Suprapubic skin (tissue), 4 donors: ENCODE results near the gene SMARCC1. TPM values are rescaled to one million over a fixed set of nuclear protein-coding genes. Genes with fewer than 3 reads are reported as not detected.

Experiments
- DNase-seq, 2 donors: peaks; one replicate each; pipeline ENCODE4 v3.0.0-alpha.2; 2019; ENCODE audit warnings: low spot score in 2 of 2
- H3K27ac ChIP-seq: fragments of 200-600 bp; sonication (generic); one replicate; pipeline ENCODE4 v1.5.1; 2019
- H3K27me3 ChIP-seq: fragments of 200-600 bp; sonication (generic); one replicate; pipeline ENCODE4 v1.5.1; 2019
- H3K36me3 ChIP-seq: fragments of 200-600 bp; sonication (generic); one replicate; pipeline ENCODE4 v1.5.1; 2019
- H3K4me1 ChIP-seq: fragments of 200-600 bp; sonication (generic); one replicate; pipeline ENCODE4 v1.5.1; 2019
- H3K4me3 ChIP-seq: fragments of 200-600 bp; sonication (generic); one replicate; pipeline ENCODE4 v1.5.1; 2019; ENCODE audit warnings: mild to moderate bottlenecking
- H3K9me3 ChIP-seq: fragments of 200-600 bp; sonication (generic); one replicate; pipeline ENCODE4 v1.5.1; 2019
- CTCF ChIP-seq, 2 donors: fragments of 200-600 bp in 1 of 2; fragments of 450-650 bp in 1 of 2; sonication (generic) in 1 of 2; IDR thresholded peaks; one replicate each; pipeline ENCODE4 v1.5.1; 2016 to 2019; ENCODE audit warnings: antibody characterized with exemption in 2 of 2, mild to moderate bottlenecking in 1 of 2, moderate library complexity in 1 of 2
- EP300 ChIP-seq: sonication (generic); formaldehyde crosslinking; IDR thresholded peaks from one replicate; pipeline ENCODE4 v1.6.1; 2017; ENCODE audit warnings: antibody characterized with exemption
- POLR2A ChIP-seq, 2 donors: fragments of 450-650 bp; IDR thresholded peaks; one replicate each; pipeline ENCODE4 v1.6.1; 2017; ENCODE audit warnings: antibody characterized with exemption in 2 of 2, mild to moderate bottlenecking in 2 of 2, moderate library complexity in 2 of 2
- POLR2AphosphoS5 ChIP-seq, 3 donors: sonication (generic); formaldehyde crosslinking; IDR thresholded peaks; one replicate each; pipeline ENCODE4 v1.6.1; 2017; ENCODE audit warnings: antibody characterized with exemption in 3 of 3
- WGBS: methylation state at CpG from one replicate; pipeline ENCODE4 v1.1.5; 2018; 5-methylcytosine and 5-hydroxymethylcytosine counted together
- total RNA-seq, 4 donors: library from RNA; depleted of rRNA; stranded (reverse); fragments of >200 nt; gene quantifications; one replicate each; pipeline ENCODE4 v1.1.0, GENCODE V29; 2016

SMARCC1 gene
- total RNA-seq, 4 donors from 2014 or later: 41.0 to 75.5 (median 58.1) TPM

DNA sequence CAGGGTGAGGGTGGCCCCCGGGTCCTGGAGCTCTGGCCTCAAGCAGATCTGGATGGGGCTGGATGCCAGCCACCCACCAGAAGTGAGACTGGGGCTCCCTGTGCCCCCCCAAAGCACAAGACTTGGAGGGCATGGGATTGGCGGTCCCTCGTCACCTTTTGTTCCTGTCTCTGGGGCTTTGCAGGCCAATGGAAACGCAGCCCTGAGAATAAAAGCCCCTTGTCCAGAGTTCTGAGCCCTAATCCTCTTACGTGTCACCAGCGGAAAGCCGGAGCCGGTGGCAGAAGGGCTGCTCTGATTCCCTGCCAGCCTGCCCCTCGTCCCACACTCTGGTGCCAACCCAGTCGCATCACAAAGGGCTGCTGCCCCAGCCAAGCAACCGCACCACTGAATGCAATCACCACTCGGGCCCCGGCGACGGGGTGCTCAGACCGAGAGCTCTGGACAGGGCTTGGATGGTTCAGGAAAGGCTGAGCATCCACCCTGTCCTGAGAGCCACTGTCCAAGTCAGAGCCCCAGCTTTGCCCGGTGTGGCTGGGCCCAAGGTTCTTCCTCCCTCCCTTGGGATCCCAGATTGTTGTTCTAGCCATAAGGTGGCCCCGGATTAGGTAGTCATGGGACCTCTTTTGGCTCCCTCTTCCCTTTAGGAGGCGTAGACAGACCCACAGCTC, 245.3 kb downstream of the SMARCC1 start:
- WGBS: 92% methylated on average over 11 of the region's 19 CpGs
- no peak for DNase-seq
- Histone ChIP-seq H3K36me3 (no peaks in the 10 kb centered on the region), H3K27me3 (no peaks in the 10 kb centered on the region), H3K4me3 (no peak overlapping the region), H3K27ac (no peak overlapping the region), H3K4me1 (peaks cover 3% of the 10 kb centered on the region), H3K9me3 (no peaks in the 10 kb centered on the region)
- no peak for TF ChIP-seq EP300
- no peak for TF ChIP-seq CTCF (IDR thresholded peaks at IDR 0.05)
- no peak for TF ChIP-seq POLR2A (IDR thresholded peaks at IDR 0.05)
- no peak for TF ChIP-seq POLR2AphosphoS5 (IDR thresholded peaks at IDR 0.05)

Other genes starting within 250 kb of the SMARCC1 start
- gene CSPG5, start 203.0 kb downstream of the SMARCC1 start, total RNA-seq: 1 to 10 TPM in 3 of 4 donors, not detected in 1; 2.3 to 2.7 (median 2.4) TPM
- 10 to 100 TPM; 56.7 to 74.1 (median 69.4) TPM for gene DHX30, start 21.2 kb upstream of the SMARCC1 start, total RNA-seq
- gene MAP4, start 234.5 kb upstream of the SMARCC1 start, total RNA-seq: 100 to 1,000 TPM; 132 to 162 (median 144) TPM